Coronary artery (tissue), 2 donors: ENCODE measurements around the gene SYNE4.
"Not testable (repeated sequence)": the region's sequence is repeated elsewhere in the genome, so short reads cannot be mapped to it uniquely, and the experiment has no call there.

Experiments
- DNase-seq: peaks from one replicate; pipeline ENCODE4 v3.0.0-alpha.2; 2017; ENCODE audit warnings: low spot score
- H3K27ac ChIP-seq, 2 donors: fragments of 200-600 bp; sonication (generic); one replicate each; pipeline ENCODE4 v1.5.1; 2016 to 2019
- H3K4me3 ChIP-seq: fragments of 200-600 bp; sonication (generic); 2 replicates; pipeline ENCODE4 v1.5.1; 2016; ENCODE audit warnings: mild to moderate bottlenecking, moderate library complexity
- TF ChIP-seq, protein P1 (sequence below): fragments of 200-600 bp; sonication (generic); IDR thresholded peaks from one replicate; pipeline ENCODE4 v1.5.1; 2019; ENCODE audit warnings: antibody characterized with exemption

SYNE4 gene

DNA sequence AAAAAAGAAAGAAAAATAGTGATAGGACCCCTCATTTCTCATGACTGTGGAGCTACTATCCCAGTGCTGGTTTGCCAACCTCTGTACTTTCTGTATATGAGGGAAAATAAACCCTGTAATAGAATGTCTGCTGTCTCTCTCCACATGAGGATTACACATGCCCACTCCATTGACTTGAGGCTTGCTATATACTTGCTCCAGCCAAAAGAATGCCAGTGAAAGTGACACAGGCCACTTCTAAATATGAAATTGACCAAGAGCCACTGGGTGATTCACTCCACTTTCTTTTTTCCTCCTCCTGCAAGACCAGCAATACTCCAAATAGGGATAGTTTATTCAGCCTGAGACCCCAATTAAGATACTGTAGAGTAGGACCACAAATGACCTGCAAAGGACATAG, 39.2 kb upstream of the SYNE4 start:
- TF ChIP-seq, protein P1, sequence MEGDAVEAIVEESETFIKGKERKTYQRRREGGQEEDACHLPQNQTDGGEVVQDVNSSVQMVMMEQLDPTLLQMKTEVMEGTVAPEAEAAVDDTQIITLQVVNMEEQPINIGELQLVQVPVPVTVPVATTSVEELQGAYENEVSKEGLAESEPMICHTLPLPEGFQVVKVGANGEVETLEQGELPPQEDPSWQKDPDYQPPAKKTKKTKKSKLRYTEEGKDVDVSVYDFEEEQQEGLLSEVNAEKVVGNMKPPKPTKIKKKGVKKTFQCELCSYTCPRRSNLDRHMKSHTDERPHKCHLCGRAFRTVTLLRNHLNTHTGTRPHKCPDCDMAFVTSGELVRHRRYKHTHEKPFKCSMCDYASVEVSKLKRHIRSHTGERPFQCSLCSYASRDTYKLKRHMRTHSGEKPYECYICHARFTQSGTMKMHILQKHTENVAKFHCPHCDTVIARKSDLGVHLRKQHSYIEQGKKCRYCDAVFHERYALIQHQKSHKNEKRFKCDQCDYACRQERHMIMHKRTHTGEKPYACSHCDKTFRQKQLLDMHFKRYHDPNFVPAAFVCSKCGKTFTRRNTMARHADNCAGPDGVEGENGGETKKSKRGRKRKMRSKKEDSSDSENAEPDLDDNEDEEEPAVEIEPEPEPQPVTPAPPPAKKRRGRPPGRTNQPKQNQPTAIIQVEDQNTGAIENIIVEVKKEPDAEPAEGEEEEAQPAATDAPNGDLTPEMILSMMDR = no peak
- Histone ChIP-seq H3K27ac (no peak overlapping the region), H3K4me3 (no peak overlapping the region)
- no peak for DNase-seq

DNA sequence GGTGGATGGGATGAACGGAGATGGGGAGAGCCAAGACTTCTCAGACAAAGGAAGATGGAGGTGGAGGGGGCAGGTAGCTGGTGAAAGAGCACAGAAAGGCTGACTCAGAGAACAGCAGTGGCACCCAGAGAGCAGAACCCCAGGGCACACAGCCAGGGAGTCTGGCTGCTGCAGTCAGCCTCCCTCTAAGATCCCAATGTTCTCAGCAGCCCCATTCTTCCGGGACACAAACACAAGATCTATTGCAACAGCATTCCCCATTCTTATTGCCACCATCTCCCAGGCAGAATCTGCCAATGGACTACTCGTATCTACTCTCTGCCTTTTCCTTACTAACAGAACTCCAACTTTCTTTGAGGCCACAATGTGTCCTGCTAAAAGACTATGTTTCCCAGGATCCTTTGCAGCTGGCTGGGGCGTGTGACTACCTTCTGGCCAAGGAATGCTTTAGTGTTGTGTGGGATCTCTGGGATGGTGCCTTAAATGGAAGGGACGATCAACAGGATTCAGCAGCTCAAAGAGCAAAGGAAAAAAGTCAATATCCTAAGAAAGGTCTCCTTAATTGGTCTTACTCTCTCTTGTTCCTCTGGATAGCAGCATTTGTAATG, 37.9 kb upstream of the SYNE4 start:
- no peak for DNase-seq
- Histone ChIP-seq H3K4me3 (no peak overlapping the region), H3K27ac (no peak overlapping the region)
- TF ChIP-seq, protein P1 = no peak

DNA sequence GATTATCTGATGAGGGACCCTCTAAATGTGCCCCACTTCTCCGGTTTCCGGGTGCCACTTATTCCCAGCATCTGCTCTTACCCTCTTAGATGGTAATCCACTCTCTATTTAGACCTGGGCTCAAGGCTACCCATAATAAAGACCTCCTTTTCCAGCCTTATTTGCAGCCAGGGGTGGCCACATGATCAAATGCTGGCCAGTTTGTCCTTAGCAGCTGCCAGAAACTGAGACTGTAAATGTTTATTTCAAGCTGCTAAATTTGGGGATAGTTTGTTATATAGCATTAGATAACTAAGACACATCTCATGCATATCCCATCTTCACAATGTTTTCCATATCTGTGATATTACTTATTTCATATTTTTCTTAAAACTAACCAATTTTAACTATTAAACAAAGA, 35.3 kb upstream of the SYNE4 start:
- H3K27ac ChIP-seq = no peak overlapping the region
- DNase-seq = no peak
- TF ChIP-seq, protein P1 = no peak

DNA sequence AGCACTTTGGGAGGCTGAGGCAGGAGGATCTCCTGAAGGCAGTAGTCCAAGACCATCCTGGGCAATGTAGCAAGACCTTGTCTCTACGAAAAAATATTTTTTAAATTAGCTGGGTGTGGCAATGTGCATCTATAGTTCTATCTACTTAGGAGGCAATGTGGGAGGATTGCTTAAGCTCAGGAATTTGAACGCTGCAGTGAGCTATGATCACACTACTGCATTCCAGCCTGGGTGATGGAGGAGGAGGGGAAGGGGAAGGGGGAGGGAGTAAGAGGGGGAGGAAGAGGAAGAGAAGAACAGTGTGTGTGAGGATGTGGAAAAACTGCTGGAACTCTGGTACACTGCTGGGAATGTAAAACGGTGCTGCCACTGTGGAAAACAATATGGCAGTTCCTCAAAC, 33.2 kb upstream of the SYNE4 start:
- TF ChIP-seq, protein P1 = no peak
- Histone ChIP-seq H3K27ac (peak overlapping the region in 1 of 2 donors; percentile 68), H3K4me3 (no peak overlapping the region)
- DNase-seq = no peak

More for the DNA sequence above, 35.3 kb upstream of the SYNE4 start:
- H3K4me3 ChIP-seq = no peak overlapping the region

DNA sequence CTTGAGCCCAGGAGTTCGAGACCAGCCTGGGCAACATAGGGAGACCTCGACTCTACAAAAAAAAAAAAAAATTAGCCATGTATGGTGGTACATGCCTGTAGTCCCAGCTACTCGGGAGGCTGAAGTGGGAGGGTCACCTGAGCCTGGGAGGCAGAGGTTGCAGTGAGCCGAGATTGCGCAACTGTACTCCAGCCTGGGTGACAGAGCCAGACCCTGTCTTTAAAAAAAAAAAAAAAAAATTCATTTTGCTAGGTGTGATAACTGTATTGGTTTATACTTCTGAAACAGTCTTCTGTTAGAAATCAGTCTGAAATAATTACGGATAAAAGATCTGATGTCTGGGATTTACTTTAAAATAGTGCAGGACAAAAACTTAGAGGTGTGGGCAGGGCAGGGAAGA, 32.5 kb upstream of the SYNE4 start:
- peak overlapping the region in 1 of 2 donors; percentile 68 for H3K27ac ChIP-seq
- not testable (repeated sequence) for H3K4me3 ChIP-seq, DNase-seq

DNA sequence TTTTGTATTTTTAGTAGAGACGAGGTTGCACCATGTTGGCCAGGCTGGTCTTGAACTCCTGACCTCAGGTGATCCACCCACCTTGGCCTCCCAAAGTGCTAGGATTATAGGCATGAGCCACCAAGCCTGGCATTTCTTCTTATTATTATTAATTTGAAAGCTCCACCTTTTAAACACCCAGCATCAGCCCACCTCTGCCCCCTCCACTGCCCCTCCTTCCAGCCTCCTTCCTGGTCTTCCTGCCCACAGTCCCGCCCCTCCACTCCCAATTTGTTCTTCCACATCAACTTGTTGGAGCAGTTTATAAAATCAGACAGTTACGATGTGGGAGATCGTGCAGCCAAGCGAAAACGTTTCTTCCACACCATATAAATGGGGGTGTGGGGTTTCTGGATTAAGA, 31.9 kb upstream of the SYNE4 start:
- TF ChIP-seq, protein P1 = no peak
- no peak for DNase-seq
- Histone ChIP-seq H3K4me3 (no peak overlapping the region), H3K27ac (no peak overlapping the region)

DNA sequence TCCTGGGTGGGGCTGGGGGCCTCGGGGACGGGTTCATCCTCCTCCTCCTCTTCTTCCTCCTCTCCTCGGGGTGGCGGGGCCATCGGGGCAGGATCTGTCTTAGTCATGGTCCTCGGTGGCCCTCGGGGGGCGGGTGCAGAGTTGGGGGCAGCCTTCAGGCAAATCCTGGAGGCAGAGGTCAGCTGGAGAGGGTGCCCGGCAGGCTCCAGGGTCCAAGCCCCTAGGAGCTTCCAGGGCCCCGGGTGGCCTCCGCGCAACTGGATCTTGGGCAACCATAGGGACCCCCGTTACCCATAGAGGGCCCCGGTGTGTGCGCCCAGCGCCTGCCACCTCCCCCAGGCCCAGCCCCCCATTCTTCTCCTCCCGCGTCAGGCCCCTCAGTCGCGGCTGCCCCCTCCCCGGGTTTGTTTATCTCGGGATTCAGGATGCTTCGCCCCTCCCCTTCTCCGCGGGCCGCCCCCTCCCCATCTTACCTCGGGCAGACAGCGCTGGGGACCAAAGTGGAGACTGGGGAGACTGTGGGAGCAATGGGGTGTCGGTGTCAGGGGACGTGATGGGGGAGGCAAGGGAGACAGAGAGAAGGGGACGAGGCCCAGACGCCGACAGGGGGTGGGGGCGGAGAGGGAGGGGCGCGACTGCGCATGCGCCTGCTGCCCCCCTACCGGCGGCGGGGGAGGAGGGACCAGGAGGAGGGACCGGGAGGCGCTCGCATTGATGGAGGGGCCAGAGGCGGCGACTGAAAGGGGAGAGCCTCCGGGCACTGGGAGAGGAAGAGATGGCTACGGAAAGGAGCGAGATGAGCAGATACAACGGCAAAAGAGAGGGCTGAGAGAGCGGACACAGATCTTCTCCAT, 23.9 kb upstream of the SYNE4 start, which contains the start of gene CLIP3:
TSS of gene CLIP3 (minus strand) at position 623 of the 854 bp plus-strand sequence. CDS start at position 107, 516 bp downstream.
- Histone ChIP-seq H3K4me3 (peak within 1 kb of the TSS; percentile 90), H3K27ac (peak within 1 kb of the TSS; percentile 68 to 87)
- no peak for DNase-seq
- TF ChIP-seq, protein P1 = no peak
